Endothelial cell of umbilical vein (primary cell): ENCODE data around the gene DGUOK. TPM values are rescaled to one million over a fixed set of nuclear protein-coding genes. Genes with fewer than 3 reads are reported as not detected.
"Not testable (repeated sequence)": the region's sequence is repeated elsewhere in the genome, so short reads cannot be mapped to it uniquely, and the experiment has no call there.

Experiments used
- BruUV-seq: library from RNA; stranded (reverse); fragments of 400-500 nt; replicated peaks from 2 replicates; lab custom pipeline; 2021; lab: Mats Ljungman, UMichigan
- CTCF ChIA-PET: fragments of 300-600, 350-600 bp; sonication (Branson Sonifier 250); formaldehyde crosslinking; loops from one replicate; lab custom pipeline; 2021; ENCODE audit warnings: antibody characterized with exemption, inconsistent platforms; lab: Charles Lee
- POLR2A ChIA-PET: fragments of 300-600, 350-600 bp; sonication (Branson Sonifier 250); formaldehyde crosslinking; loops from one replicate; lab custom pipeline; 2021; ENCODE audit warnings: antibody characterized with exemption, inconsistent platforms; lab: Charles Lee
- DNase-seq: peaks from one replicate; pipeline ENCODE4 v3.0.0-alpha.2; 2011; ENCODE audit warnings: low read depth, low spot score
- FAIRE-seq: peaks from 2 replicates; lab custom pipeline; 2011; peaks lifted over from hg19 to GRCh38; lab: Jason Lieb, UNC
- H2AFZ ChIP-seq: 2 replicates; pipeline ENCODE4 v1.6.0; 2012; ENCODE audit warnings: low read depth, low read length, control low read depth, inconsistent platforms
- H3K27ac ChIP-seq: 2 replicates; pipeline ENCODE4 v1.5.1; 2011; ENCODE audit warnings: low read depth, mild to moderate bottlenecking, control low read depth, low read length, moderate library complexity; ENCODE audit not compliant: insufficient read depth
- H3K27me3 ChIP-seq, 2 experiments: 2 replicates each; pipeline versions ENCODE4 v1.6.0 to v1.6.1; 2011; ENCODE audit warnings: low read length in 2 of 2, mixed read lengths in 1 of 2; ENCODE audit not compliant: control insufficient read depth in 2 of 2, insufficient read depth in 2 of 2
- H3K36me3 ChIP-seq, 2 experiments: 2 replicates in 1 of 2; 3 replicates in 1 of 2; pipeline ENCODE4 v1.5.1; 2011; ENCODE audit warnings: low read length in 2 of 2, mild to moderate bottlenecking in 1 of 2, moderate library complexity in 1 of 2; ENCODE audit not compliant: control insufficient read depth in 2 of 2, insufficient read depth in 2 of 2; ENCODE audit errors: extremely low read depth in 1 of 2
- H3K4me1 ChIP-seq: 3 replicates; pipeline ENCODE4 v1.5.1; 2011; ENCODE audit warnings: mild to moderate bottlenecking, low read length; ENCODE audit not compliant: control insufficient read depth, insufficient read depth; ENCODE audit errors: extremely low read depth
- H3K4me2 ChIP-seq: 2 replicates; pipeline ENCODE4 v1.6.1; 2011; ENCODE audit warnings: low read length, control low read depth, mixed read lengths; ENCODE audit not compliant: insufficient read depth
- H3K4me3 ChIP-seq, 3 experiments: fragments of 200-600 bp in 1 of 3; sonication (generic), shearing (Covaris generic) in 1 of 3; replicated peaks in 1 of 3; 2 replicates each; pipeline ENCODE4 v1.5.1; 2011 to 2016; ENCODE audit warnings: control low read depth in 3 of 3, low read length in 3 of 3, mild to moderate bottlenecking in 2 of 3, inconsistent platforms in 1 of 3, low read depth in 1 of 3, moderate library complexity in 1 of 3; ENCODE audit not compliant: insufficient read depth in 1 of 3
- H3K79me2 ChIP-seq: 2 replicates; pipeline ENCODE4 v1.6.0; 2012; ENCODE audit warnings: low read length, inconsistent platforms; ENCODE audit not compliant: control insufficient read depth, insufficient read depth
- H3K9ac ChIP-seq: replicated peaks from 2 replicates; pipeline ENCODE3; 2011; ENCODE audit warnings: low read length, control low read depth; ENCODE audit not compliant: insufficient read depth; ENCODE audit errors: extremely low read depth
- H3K9me1 ChIP-seq: replicated peaks from 3 replicates; pipeline ENCODE4 v1.6.0; 2011; ENCODE audit warnings: mild to moderate bottlenecking, low read length; ENCODE audit not compliant: control insufficient read depth, insufficient read depth; ENCODE audit errors: extremely low read depth
- H3K9me3 ChIP-seq: replicated peaks from 2 replicates; pipeline ENCODE4 v1.5.1; 2012; ENCODE audit warnings: low read length, inconsistent platforms; ENCODE audit not compliant: control insufficient read depth, insufficient read depth
- H4K20me1 ChIP-seq: replicated peaks from 2 replicates; pipeline ENCODE3; 2011; ENCODE audit warnings: mild to moderate bottlenecking, low read length; ENCODE audit not compliant: control insufficient read depth, insufficient read depth; ENCODE audit errors: extremely low read depth
- CTCF ChIP-seq, 2 donors: IDR thresholded peaks; 1 replicate in 1 of 2; 2 replicates in 1 of 2; pipeline ENCODE4 v1.5.1; 2011; ENCODE audit warnings: low read length in 2 of 2, mild to moderate bottlenecking in 2 of 2, moderate library complexity in 2 of 2, control low read depth in 1 of 2, inconsistent platforms in 1 of 2, low read depth in 1 of 2; ENCODE audit not compliant: insufficient read depth in 1 of 2; ENCODE audit errors: extremely low read depth in 1 of 2
- EZH2 ChIP-seq: IDR thresholded peaks from 2 replicates; pipeline ENCODE4 v1.6.1; 2012; ENCODE audit warnings: borderline replicate concordance, low read depth, mild to moderate bottlenecking, moderate library complexity, low read length, inconsistent platforms; ENCODE audit not compliant: severe bottlenecking
- FOS ChIP-seq: IDR thresholded peaks from 2 replicates; pipeline ENCODE4 v1.6.1; 2011; ENCODE audit warnings: mild to moderate bottlenecking, low read length, moderate library complexity, borderline replicate concordance; ENCODE audit not compliant: insufficient read depth
- GATA2 ChIP-seq: IDR thresholded peaks from 2 replicates; pipeline ENCODE4 v1.7.0; 2011; ENCODE audit warnings: low read depth, mild to moderate bottlenecking, moderate library complexity, mixed read lengths, low read length; ENCODE audit not compliant: insufficient read length, insufficient read depth
- JUN ChIP-seq: IDR thresholded peaks from 2 replicates; pipeline ENCODE4 v1.6.1; 2011; ENCODE audit warnings: borderline replicate concordance, low read depth; ENCODE audit not compliant: insufficient read length, insufficient read depth
- MAX ChIP-seq: IDR thresholded peaks from 2 replicates; pipeline ENCODE4 v1.6.1; 2011; ENCODE audit not compliant: insufficient read depth, insufficient read length
- MYC ChIP-seq: IDR thresholded peaks from one replicate; pipeline ENCODE4 v1.6.1; 2011; ENCODE audit warnings: mild to moderate bottlenecking, low read depth, low read length
- POLR2A ChIP-seq: IDR thresholded peaks from 2 replicates; pipeline ENCODE4 v1.6.1; 2012; ENCODE audit warnings: low read depth, mild to moderate bottlenecking, control low read depth, low read length
- POLR2AphosphoS5 ChIP-seq: IDR thresholded peaks from 2 replicates; pipeline ENCODE4 v1.6.1; 2012; ENCODE audit warnings: low read depth, mild to moderate bottlenecking, control low read depth, low read length, moderate library complexity; ENCODE audit not compliant: insufficient read depth
- dilution Hi-C: fragments of 300-500 bp; cut with MboI; formaldehyde crosslinking; loops from one replicate; pipeline ENCODE4 v1.15.0; 2019; ENCODE audit warnings: low sequenced_read_pairs; ENCODE audit not compliant: extremely low pct_ligation_motif_present
- intact Hi-C: fragments of 100-400 bp; cut with micrococcal nuclease; formaldehyde crosslinking; loops from one replicate; pipeline ENCODE4 v1.10.0; 2022
- polyA plus RNA-seq, 4 experiments: library from polyadenylated mRNA; depleted of rRNA in 3 of 4; stranded (reverse) in 3 of 4; unstranded in 1 of 4; fragments of >200 nt; gene quantifications; 2 replicates each; pipeline versions ENCODE4 v1.2.1 to v1.2.3, GENCODE V29; 2011 to 2012; ENCODE audit warnings: missing spikeins in 1 of 4
- total RNA-seq: library from RNA; stranded (reverse); gene quantifications from 2 replicates; pipeline ENCODE4 v1.2.3, GENCODE V29; 2021

DGUOK gene
- total and polyA plus RNA-seq, 2 donors (not counting 3 experiments of a cell fraction or from before 2014, with no cell fraction given), result 51.8 to 77.5 TPM

GRCh38 chr2:73887596-73888353 lies 38.9 kb upstream of the DGUOK start:
- POLR2A ChIA-PET, H3K27ac ChIP-seq, H3K36me3 ChIP-seq, intact Hi-C loops, H3K9ac ChIP-seq, H3K79me2 ChIP-seq, H3K4me1 ChIP-seq, H3K9me3 ChIP-seq, H4K20me1 ChIP-seq, H3K9me1 ChIP-seq, H3K4me3 ChIP-seq, CTCF ChIA-PET, DNase-seq, dilution Hi-C loops, BruUV-seq, FAIRE-seq, H2AFZ ChIP-seq, H3K27me3 ChIP-seq, H3K4me2 ChIP-seq: not testable (repeated sequence)

- no TSS peak for BruUV-seq
- CTCF ChIA-PET, result no interaction called here
Observed at GRCh38 chr2:73888388-73888787, 38.3 kb upstream of the DGUOK start.

More at GRCh38 chr2:73888388-73888787, 38.3 kb upstream of the DGUOK start:
- no peaks in the 10 kb centered on the region for H3K9me3 ChIP-seq
- no peaks in the 10 kb centered on the region for H3K9me1 ChIP-seq
- DNase-seq (no peak), FAIRE-seq (no peak)
- no peaks in the 10 kb centered on the region for H3K79me2 ChIP-seq
- H2AFZ ChIP-seq, result no peak overlapping the region
- no peak overlapping the region for H3K4me2 ChIP-seq
- dilution Hi-C loops (no loop called here), intact Hi-C loops (no loop called here)
- POLR2A ChIA-PET, result no interaction called here
- H3K9ac ChIP-seq, result no peak overlapping the region
- no peaks in the 10 kb centered on the region for H4K20me1 ChIP-seq
- H3K27ac ChIP-seq, result no peak overlapping the region
- H3K4me3 ChIP-seq, result no peak overlapping the region
- H3K4me1 ChIP-seq, result no peaks in the 10 kb centered on the region
- H3K27me3 ChIP-seq, result peaks cover 0 to 4% of the 10 kb centered on the region in 2 experiments
- no peak for TF ChIP-seq MAX
- TF ChIP-seq FOS, result no peak
- TF ChIP-seq CTCF (IDR thresholded peaks at IDR 0.05; ENCODE audit: extremely low read depth in 1 of 2, insufficient read depth in 1 of 2, low read depth in 1 of 2, low read length in 2 of 2), result no peak
- TF ChIP-seq GATA2, result no peak
- TF ChIP-seq POLR2AphosphoS5, result no peak
- no peak for TF ChIP-seq MYC
- no peak for TF ChIP-seq JUN
- no peak for TF ChIP-seq POLR2A
- no peak for TF ChIP-seq EZH2
- no peaks in the 10 kb centered on the region for H3K36me3 ChIP-seq
